ENCODE data around the gene GPC5. TPM values are rescaled to one million over a fixed set of nuclear protein-coding genes. Genes with fewer than 3 reads are reported as not detected.
"Not testable (repeated sequence)": the region's sequence is repeated elsewhere in the genome, so short reads cannot be mapped to it uniquely, and the experiment has no call there.

Gene GPC5
- total RNA-seq, 1 donor from 2014 or later = 8.7 TPM

DNA sequence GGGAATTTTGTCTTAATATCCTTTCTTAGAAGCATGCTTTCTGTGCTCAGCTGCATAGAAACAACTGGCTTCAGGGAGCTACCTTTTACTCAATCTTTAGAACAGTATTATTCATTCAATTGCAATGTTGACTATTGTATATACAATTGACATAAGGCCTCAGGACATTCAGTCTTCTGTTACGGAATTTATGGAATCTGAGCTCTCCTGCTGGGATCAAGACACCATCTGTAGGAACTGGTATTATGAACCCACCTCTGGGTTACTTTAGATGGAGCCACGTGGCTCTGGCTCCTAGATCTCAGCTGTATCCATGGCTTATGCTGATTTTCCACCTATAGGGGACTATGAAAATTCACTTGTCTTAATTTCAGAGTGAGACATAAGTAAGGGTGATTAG, 1112.0 kb downstream of the GPC5 start:
- no peak for TF ChIP-seq CTCF (IDR thresholded peaks at IDR 0.05)
- DNase-seq = no peak
- no peaks in the 10 kb centered on the region for H3K4me1 ChIP-seq
- H3K36me3 ChIP-seq = no peaks in the 10 kb centered on the region
- intact Hi-C loops (cut with DNase I) = no loop called here
- H3K9me3 ChIP-seq = no peaks in the 10 kb centered on the region
- H3K27ac ChIP-seq = no peak overlapping the region
- H3K4me3 ChIP-seq = no peak overlapping the region
- ATAC-seq = no peak
- no peaks in the 10 kb centered on the region for H3K27me3 ChIP-seq (ENCODE audit: low read depth)

GRCh38 chr13:92512852-92513251, 1114.4 kb downstream of the GPC5 start:
- Histone ChIP-seq H3K27me3 (ENCODE audit: low read depth) (no peaks in the 10 kb centered on the region), H3K36me3 (no peaks in the 10 kb centered on the region), H3K9me3 (no peaks in the 10 kb centered on the region), H3K4me3 (no peak overlapping the region), H3K4me1 (no peaks in the 10 kb centered on the region), H3K27ac (no peak overlapping the region)
- intact Hi-C loops (cut with DNase I) = no loop called here
- ATAC-seq = no peak
- no peak for TF ChIP-seq CTCF (IDR thresholded peaks at IDR 0.05)
- DNase-seq = no peak

DNA sequence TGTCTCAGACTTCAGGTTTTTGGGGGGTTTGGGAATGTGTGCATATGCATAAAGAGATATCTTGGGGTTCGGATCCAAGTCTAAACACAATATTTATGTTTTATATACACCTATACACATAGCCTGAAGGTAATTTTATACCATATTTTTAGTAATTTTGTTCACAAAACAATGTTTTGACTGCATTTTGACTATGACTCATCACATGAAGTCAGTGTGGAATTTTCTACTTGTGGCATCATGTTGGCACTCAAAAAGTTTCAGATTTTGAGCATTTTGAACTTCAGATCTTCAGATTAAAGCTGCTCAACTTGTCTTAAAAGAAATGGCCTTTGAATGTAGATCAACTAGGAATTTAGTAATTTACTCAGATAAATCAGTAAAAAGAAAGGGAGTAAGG, 1115.3 kb downstream of the GPC5 start:
- Histone ChIP-seq H3K27me3 (ENCODE audit: low read depth) (no peaks in the 10 kb centered on the region), H3K4me3 (no peak overlapping the region), H3K27ac (no peak overlapping the region), H3K36me3 (no peaks in the 10 kb centered on the region), H3K9me3 (no peaks in the 10 kb centered on the region), H3K4me1 (no peaks in the 10 kb centered on the region)
- TF ChIP-seq CTCF (IDR thresholded peaks at IDR 0.05) = no peak
- DNase-seq = no peak
- intact Hi-C loops (cut with DNase I) = no loop called here
- ATAC-seq = no peak

GRCh38 chr13:92514420-92515125, 1116.2 kb downstream of the GPC5 start:
- Histone ChIP-seq H3K36me3 (no peaks in the 10 kb centered on the region), H3K4me3 (no peak overlapping the region), H3K4me1 (no peaks in the 10 kb centered on the region), H3K27me3 (ENCODE audit: low read depth) (no peaks in the 10 kb centered on the region), H3K9me3 (no peaks in the 10 kb centered on the region), H3K27ac (no peak overlapping the region)
- no peak for TF ChIP-seq CTCF (IDR thresholded peaks at IDR 0.05)
- ATAC-seq (no peak), DNase-seq (no peak)
- intact Hi-C loops (cut with DNase I) = no loop called here

GRCh38 chr13:92516878-92517277, 1118.5 kb downstream of the GPC5 start:
- H3K27me3 ChIP-seq (ENCODE audit: low read depth); H3K27ac ChIP-seq; DNase-seq; intact Hi-C loops (cut with DNase I); ATAC-seq; H3K9me3 ChIP-seq; H3K4me3 ChIP-seq; H3K4me1 ChIP-seq; H3K36me3 ChIP-seq: not testable (repeated sequence)

DNA sequence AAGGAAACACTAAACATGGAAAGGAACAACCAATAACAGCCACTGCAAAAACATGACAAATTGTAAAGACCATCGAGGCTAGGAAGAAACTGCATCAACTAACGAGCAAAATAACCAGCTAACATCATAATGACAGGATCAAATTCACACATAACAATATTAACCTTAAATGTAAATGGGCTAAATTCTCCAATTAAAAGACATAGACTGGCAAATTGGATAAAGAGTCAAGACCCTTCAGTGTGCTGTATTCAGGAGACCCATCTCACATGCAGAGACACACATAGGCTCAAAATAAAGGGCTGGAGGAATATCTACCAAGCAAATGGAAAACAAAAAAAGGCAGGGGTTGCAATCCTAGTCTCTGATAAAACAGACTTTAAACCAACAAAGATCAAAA, 1120.2 kb downstream of the GPC5 start:
- ATAC-seq; H3K9me3 ChIP-seq; H3K36me3 ChIP-seq; H3K27ac ChIP-seq; intact Hi-C loops (cut with DNase I); DNase-seq; H3K4me1 ChIP-seq; H3K4me3 ChIP-seq; H3K27me3 ChIP-seq (ENCODE audit: low read depth): not testable (repeated sequence)
